ENCODE measurements around the gene PRKCE.

Gene PRKCE

GRCh38 chr2:46036929-46037328, 385.5 kb downstream of the PRKCE start:
- peak; percentile 71 for DNase-seq
- in situ Hi-C loops (cut with HindIII; ENCODE audit: low pct_ligation_motif_present, low sequenced_read_pairs): no loop called here
- H3K27me3 ChIP-seq (replicated peaks): no peaks in the 10 kb centered on the region
- H3K4me3 ChIP-seq (ENCODE audit: low read depth, low read length): no peak overlapping the region
- no peak for TF ChIP-seq CTCF (IDR thresholded peaks at IDR 0.05; ENCODE audit: low read depth, low read length, missing control alignments)
- H3K27ac ChIP-seq: peak overlapping the region; percentile 45
- H3K36me3 ChIP-seq (replicated peaks): no peaks in the 10 kb centered on the region

GRCh38 chr2:46039543-46040303, 388.2 kb downstream of the PRKCE start:
- no peak for TF ChIP-seq CTCF (IDR thresholded peaks at IDR 0.05; ENCODE audit: low read depth, low read length, missing control alignments)
- H3K27me3 ChIP-seq (replicated peaks): no peaks in the 10 kb centered on the region
- H3K4me3 ChIP-seq (ENCODE audit: low read depth, low read length): no peak overlapping the region
- no peak overlapping the region for H3K27ac ChIP-seq
- DNase-seq: no peak
- in situ Hi-C loops (cut with HindIII; ENCODE audit: low pct_ligation_motif_present, low sequenced_read_pairs): no loop called here
- H3K36me3 ChIP-seq (replicated peaks): no peaks in the 10 kb centered on the region

GRCh38 chr2:46040563-46041155, 389.2 kb downstream of the PRKCE start:
- Histone ChIP-seq H3K27me3 (replicated peaks) (no peaks in the 10 kb centered on the region), H3K36me3 (replicated peaks) (no peaks in the 10 kb centered on the region), H3K27ac (no peak overlapping the region), H3K4me3 (ENCODE audit: low read depth, low read length) (no peak overlapping the region)
- no peak for TF ChIP-seq CTCF (IDR thresholded peaks at IDR 0.05; ENCODE audit: low read depth, low read length, missing control alignments)
- no peak for DNase-seq
- in situ Hi-C loops (cut with HindIII; ENCODE audit: low pct_ligation_motif_present, low sequenced_read_pairs): no loop called here

- Histone ChIP-seq H3K27me3 (replicated peaks) (no peaks in the 10 kb centered on the region), H3K36me3 (replicated peaks) (no peaks in the 10 kb centered on the region), H3K4me3 (ENCODE audit: low read depth, low read length) (no peak overlapping the region), H3K27ac (no peak overlapping the region)
- in situ Hi-C loops (cut with HindIII; ENCODE audit: low pct_ligation_motif_present, low sequenced_read_pairs): no loop called here
- TF ChIP-seq CTCF (IDR thresholded peaks at IDR 0.05; ENCODE audit: low read depth, low read length, missing control alignments): no peak
- DNase-seq: no peak
Observed at GRCh38 chr2:46041434-46041833, 390.0 kb downstream of the PRKCE start.

GRCh38 chr2:46042207-46042637, 390.7 kb downstream of the PRKCE start:
- H3K36me3 ChIP-seq (replicated peaks): no peaks in the 10 kb centered on the region
- no peak for DNase-seq
- H3K27ac ChIP-seq: no peak overlapping the region
- H3K4me3 ChIP-seq (ENCODE audit: low read depth, low read length): no peak overlapping the region
- no peaks in the 10 kb centered on the region for H3K27me3 ChIP-seq (replicated peaks)
- no peak for TF ChIP-seq CTCF (IDR thresholded peaks at IDR 0.05; ENCODE audit: low read depth, low read length, missing control alignments)
- in situ Hi-C loops (cut with HindIII; ENCODE audit: low pct_ligation_motif_present, low sequenced_read_pairs): no loop called here
